Vagina (tissue), 2 donors: ENCODE results near the gene FUCA1.

ENCODE experiments used
- POLR2A ChIP-seq, 2 donors: fragments of 450-650 bp; IDR thresholded peaks; one replicate each; pipeline ENCODE4 v1.6.1; 2017; ENCODE audit warnings: antibody characterized with exemption in 2 of 2, mild to moderate bottlenecking in 2 of 2, moderate library complexity in 2 of 2
- POLR2AphosphoS5 ChIP-seq, 2 donors: sonication (generic); formaldehyde crosslinking; IDR thresholded peaks; one replicate each; pipeline ENCODE4 v1.9.0; 2017; ENCODE audit warnings: antibody characterized with exemption in 2 of 2, mild to moderate bottlenecking in 2 of 2, low read depth in 1 of 2; ENCODE audit not compliant: insufficient read depth in 1 of 2
- TF ChIP-seq, protein P1 (sequence below), 3 experiments: fragments of 450-650 bp in 2 of 3; fragments of 200-600 bp in 1 of 3; sonication (generic) in 1 of 3; IDR thresholded peaks; one replicate each; pipeline ENCODE4 v1.5.1; 2017 to 2019; ENCODE audit warnings: antibody characterized with exemption in 3 of 3, mild to moderate bottlenecking in 2 of 3, moderate library complexity in 2 of 3

DNA sequence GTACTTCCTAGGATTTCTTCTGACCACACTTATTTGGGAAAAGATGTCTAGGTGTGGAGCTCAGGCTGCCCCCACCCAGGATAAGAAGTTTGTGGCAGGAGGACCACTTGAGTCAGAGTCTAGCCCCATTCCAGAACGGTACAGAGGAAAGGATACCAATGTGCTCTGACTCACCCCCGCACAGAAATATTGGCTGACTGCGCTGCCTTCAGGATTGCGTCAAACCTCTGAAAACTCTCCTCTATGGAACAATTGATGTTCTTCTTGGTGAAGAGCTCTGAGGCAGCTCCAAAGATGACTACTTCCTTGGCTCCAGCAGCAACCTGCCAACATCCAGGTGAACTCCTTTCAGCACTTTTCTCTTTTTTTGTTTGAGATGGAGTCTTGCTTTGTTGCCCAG is 54.1 kb downstream of the FUCA1 start:
- TF ChIP-seq, protein P1, sequence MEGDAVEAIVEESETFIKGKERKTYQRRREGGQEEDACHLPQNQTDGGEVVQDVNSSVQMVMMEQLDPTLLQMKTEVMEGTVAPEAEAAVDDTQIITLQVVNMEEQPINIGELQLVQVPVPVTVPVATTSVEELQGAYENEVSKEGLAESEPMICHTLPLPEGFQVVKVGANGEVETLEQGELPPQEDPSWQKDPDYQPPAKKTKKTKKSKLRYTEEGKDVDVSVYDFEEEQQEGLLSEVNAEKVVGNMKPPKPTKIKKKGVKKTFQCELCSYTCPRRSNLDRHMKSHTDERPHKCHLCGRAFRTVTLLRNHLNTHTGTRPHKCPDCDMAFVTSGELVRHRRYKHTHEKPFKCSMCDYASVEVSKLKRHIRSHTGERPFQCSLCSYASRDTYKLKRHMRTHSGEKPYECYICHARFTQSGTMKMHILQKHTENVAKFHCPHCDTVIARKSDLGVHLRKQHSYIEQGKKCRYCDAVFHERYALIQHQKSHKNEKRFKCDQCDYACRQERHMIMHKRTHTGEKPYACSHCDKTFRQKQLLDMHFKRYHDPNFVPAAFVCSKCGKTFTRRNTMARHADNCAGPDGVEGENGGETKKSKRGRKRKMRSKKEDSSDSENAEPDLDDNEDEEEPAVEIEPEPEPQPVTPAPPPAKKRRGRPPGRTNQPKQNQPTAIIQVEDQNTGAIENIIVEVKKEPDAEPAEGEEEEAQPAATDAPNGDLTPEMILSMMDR (IDR thresholded peaks at IDR 0.05): no peak
- TF ChIP-seq POLR2A (IDR thresholded peaks at IDR 0.05) (no peak), POLR2AphosphoS5 (IDR thresholded peaks at IDR 0.05; ENCODE audit: insufficient read depth in 1 of 2, low read depth in 1 of 2) (no peak)
